Activated T-cell treated with anti-CD3 and anti-CD28 coated beads, Interleukin-2, amount 50 U/mL, for 4 hours (primary cell): Measurements from ENCODE around the gene CLIC4. TPM values are rescaled to one million over a fixed set of nuclear protein-coding genes. Genes with fewer than 3 reads are reported as not detected.
"Not testable (repeated sequence)": the region's sequence is repeated elsewhere in the genome, so short reads cannot be mapped to it uniquely, and the experiment has no call there.

Experiments used
- ATAC-seq, 2 donors: fragments of 200-7000 bp; cut with Tn5 transposase; one replicate each; pipeline ENCODE4 v1.10.0; 2021
- DNase-seq: peaks from one replicate; pipeline ENCODE4 v3.0.0-alpha.2; 2020
- H3K27me3 Mint-ChIP-seq: one replicate; pipeline ENCODE4 v1.8.0; 2021; ENCODE audit warnings: low read depth, mixed read lengths
- H3K36me3 Mint-ChIP-seq: one replicate; pipeline ENCODE4 v1.8.0; 2022; ENCODE audit warnings: mixed read lengths; ENCODE audit not compliant: insufficient read depth
- H3K4me1 Mint-ChIP-seq: one replicate; pipeline ENCODE4 v1.8.0; 2021; ENCODE audit warnings: low read depth, mixed read lengths
- H3K4me3 Mint-ChIP-seq: one replicate; pipeline ENCODE4 v1.8.0; 2021; ENCODE audit warnings: mild to moderate bottlenecking, moderate library complexity, mixed read lengths
- H3K9me3 Mint-ChIP-seq: one replicate; pipeline ENCODE4 v1.8.0; 2021; ENCODE audit warnings: mixed read lengths
- total RNA-seq, 3 donors: library from RNA; stranded (reverse); gene quantifications; one replicate each; pipeline ENCODE4 v1.2.1, GENCODE V29; 2021

CLIC4 gene
- total RNA-seq, 3 donors from 2014 or later: 8.5 to 26.0 (median 12.3) TPM

GRCh38 chr1:24881034-24881433 is 135.8 kb downstream of the CLIC4 start:
- Mint-ChIP-seq H3K27me3 (peaks cover 4% of the 10 kb centered on the region), H3K4me1 (no peaks in the 10 kb centered on the region), H3K36me3 (no peaks in the 10 kb centered on the region), H3K9me3 (peaks cover 23% of the 10 kb centered on the region), H3K4me3 (no peak overlapping the region)
- no peak for ATAC-seq
- no peak for DNase-seq

GRCh38 chr1:24884751-24885150 is 139.5 kb downstream of the CLIC4 start:
- H3K36me3 Mint-ChIP-seq: no peaks in the 10 kb centered on the region
- H3K9me3 Mint-ChIP-seq: peaks cover 23% of the 10 kb centered on the region
- H3K27me3 Mint-ChIP-seq: peaks cover 2% of the 10 kb centered on the region
- no peak overlapping the region for H3K4me3 Mint-ChIP-seq
- ATAC-seq: no peak
- no peaks in the 10 kb centered on the region for H3K4me1 Mint-ChIP-seq
- no peak for DNase-seq

- no peak for ATAC-seq
- no peaks in the 10 kb centered on the region for H3K36me3 Mint-ChIP-seq
- H3K9me3 Mint-ChIP-seq: peaks cover 20% of the 10 kb centered on the region
- H3K4me3 Mint-ChIP-seq: no peak overlapping the region
- H3K4me1 Mint-ChIP-seq: no peaks in the 10 kb centered on the region
- H3K27me3 Mint-ChIP-seq: peaks cover 2% of the 10 kb centered on the region
- DNase-seq: no peak
These were observed 141.0 kb downstream of the CLIC4 start for GRCh38 chr1:24886241-24886640.

GRCh38 chr1:24888061-24888970 is 143.1 kb downstream of the CLIC4 start:
- no peak for ATAC-seq
- H3K36me3 Mint-ChIP-seq: peaks cover 10% of the 10 kb centered on the region

GRCh38 chr1:24888971-24889676 is 143.9 kb downstream of the CLIC4 start:
- Mint-ChIP-seq H3K9me3 (peaks cover 20% of the 10 kb centered on the region), H3K36me3 (peaks cover 10% of the 10 kb centered on the region), H3K27me3 (no peaks in the 10 kb centered on the region), H3K4me3 (no peak overlapping the region), H3K4me1 (no peaks in the 10 kb centered on the region)
- ATAC-seq (no peak), DNase-seq (no peak)

More at GRCh38 chr1:24888061-24888970, 143.1 kb downstream of the CLIC4 start:
- no peak overlapping the region for H3K4me3 Mint-ChIP-seq
- peaks cover 28% of the 10 kb centered on the region for H3K9me3 Mint-ChIP-seq
- DNase-seq: no peak
- no peaks in the 10 kb centered on the region for H3K4me1 Mint-ChIP-seq
- no peaks in the 10 kb centered on the region for H3K27me3 Mint-ChIP-seq

- Mint-ChIP-seq H3K4me3 (no peak overlapping the region), H3K36me3 (peaks cover 10% of the 10 kb centered on the region), H3K9me3 (peaks cover 12% of the 10 kb centered on the region), H3K4me1 (no peaks in the 10 kb centered on the region), H3K27me3 (no peaks in the 10 kb centered on the region)
- DNase-seq (no peak), ATAC-seq (no peak)
These were observed 145.6 kb downstream of the CLIC4 start for GRCh38 chr1:24890887-24891286.

- H3K27me3 Mint-ChIP-seq, H3K4me1 Mint-ChIP-seq, H3K36me3 Mint-ChIP-seq, DNase-seq, ATAC-seq, H3K4me3 Mint-ChIP-seq: not testable (repeated sequence)
- H3K9me3 Mint-ChIP-seq: peaks cover 12% of the 10 kb centered on the region
These were observed 146.1 kb downstream of the CLIC4 start for GRCh38 chr1:24891367-24891766.

- Mint-ChIP-seq H3K4me1 (peaks cover 3% of the 10 kb centered on the region), H3K36me3 (peaks cover 10% of the 10 kb centered on the region), H3K4me3 (no peak overlapping the region), H3K27me3 (no peaks in the 10 kb centered on the region), H3K9me3 (peaks cover 12% of the 10 kb centered on the region)
- ATAC-seq: no peak
- no peak for DNase-seq
These were observed 147.2 kb downstream of the CLIC4 start for GRCh38 chr1:24892188-24893153.

- H3K27me3 Mint-ChIP-seq: no peaks in the 10 kb centered on the region
- DNase-seq: no peak
- ATAC-seq: no peak
- peaks cover 7% of the 10 kb centered on the region for H3K4me1 Mint-ChIP-seq
- H3K36me3 Mint-ChIP-seq: peaks cover 10% of the 10 kb centered on the region
- no peak overlapping the region for H3K4me3 Mint-ChIP-seq
- peaks cover 12% of the 10 kb centered on the region for H3K9me3 Mint-ChIP-seq
These were observed 148.2 kb downstream of the CLIC4 start for GRCh38 chr1:24893431-24893830.

Other genes with a start within 250 kb of the CLIC4 start
- 10 to 100 TPM; 45.0 to 51.7 (median 47.4) TPM for gene RCAN3, start 242.6 kb upstream of the CLIC4 start, total RNA-seq
- under 1 TPM in 2 of 3 donors, not detected in 1; 0.08 to 0.10 TPM for gene NCMAP, start 189.4 kb upstream of the CLIC4 start, total RNA-seq
- gene SRRM1, start 102.1 kb upstream of the CLIC4 start, total RNA-seq: 100 to 1,000 TPM; 202 to 215 (median 202) TPM
- 100 to 1,000 TPM; 236 to 264 (median 258) TPM for gene RUNX3, start 184.8 kb downstream of the CLIC4 start, total RNA-seq